Liver (tissue), 9 donors: ENCODE measurements around the gene SEC61B. TPM values are rescaled to one million over a fixed set of nuclear protein-coding genes. Genes with fewer than 3 reads are reported as not detected.

Source experiments
- DNase-seq: peaks from one replicate; pipeline ENCODE4 v3.0.0-alpha.2; 2017; ENCODE audit warnings: low spot score
- H3K27ac ChIP-seq, 2 donors: one replicate each; pipeline ENCODE4 v1.7.0; 2013; ENCODE audit warnings: inconsistent platforms in 2 of 2, low read length in 2 of 2, control low read depth in 1 of 2, low read depth in 1 of 2, mild to moderate bottlenecking in 1 of 2
- H3K27me3 ChIP-seq, 4 donors: one replicate each; pipeline versions ENCODE4 v1.6.1 to v1.7.0; 2013; ENCODE audit warnings: low read length in 3 of 4, inconsistent platforms in 1 of 4, mild to moderate bottlenecking in 1 of 4, moderate library complexity in 1 of 4; ENCODE audit not compliant: control insufficient read depth in 4 of 4, insufficient read depth in 4 of 4
- H3K36me3 ChIP-seq, 4 donors: one replicate each; pipeline versions ENCODE4 v1.6.1 to v1.7.0; 2013; ENCODE audit warnings: low read length in 3 of 4, mild to moderate bottlenecking in 3 of 4, low read depth in 1 of 4, moderate library complexity in 1 of 4; ENCODE audit not compliant: control insufficient read depth in 4 of 4, insufficient read depth in 3 of 4
- H3K4me1 ChIP-seq, 4 donors: one replicate each; pipeline versions ENCODE4 v1.6.1 to v1.7.0; 2013; ENCODE audit warnings: low read length in 3 of 4, mild to moderate bottlenecking in 3 of 4, moderate library complexity in 1 of 4; ENCODE audit not compliant: control insufficient read depth in 4 of 4, insufficient read depth in 4 of 4
- H3K4me3 ChIP-seq, 3 donors: one replicate each; pipeline versions ENCODE4 v1.6.1 to v1.7.0; 2013; ENCODE audit warnings: low read length in 3 of 3, control low read depth in 1 of 3, low read depth in 1 of 3, mild to moderate bottlenecking in 1 of 3
- H3K9ac ChIP-seq, 2 donors: one replicate each; pipeline ENCODE4 v1.7.0; 2013; ENCODE audit warnings: low read length in 2 of 2, mild to moderate bottlenecking in 2 of 2, moderate library complexity in 2 of 2, control low read depth in 1 of 2, low read depth in 1 of 2
- H3K9me3 ChIP-seq, 4 donors: one replicate each; pipeline versions ENCODE4 v1.6.1 to v1.7.0; 2013; ENCODE audit warnings: low read length in 3 of 4; ENCODE audit not compliant: control insufficient read depth in 4 of 4
- CTCF ChIP-seq: fragments of 150-350 bp; IDR thresholded peaks from 2 replicates; pipeline ENCODE4 v1.5.1; 2017; ENCODE audit warnings: improper control_type of control experiment, low read depth, low read length; ENCODE audit not compliant: missing input control
- EGR1 ChIP-seq, 2 donors: IDR thresholded peaks; 2 replicates each; pipeline ENCODE4 v1.6.1; 2016 to 2018; ENCODE audit warnings: antibody characterized with exemption in 2 of 2, low read depth in 2 of 2
- FOXA1 ChIP-seq: IDR thresholded peaks from 2 replicates; pipeline ENCODE4 v1.6.1; 2016; ENCODE audit warnings: antibody characterized with exemption
- FOXA2 ChIP-seq: IDR thresholded peaks from 2 replicates; pipeline ENCODE4 v1.6.1; 2016; ENCODE audit warnings: antibody characterized with exemption
- GABPA ChIP-seq, 2 donors: IDR thresholded peaks in 1 of 2; conservative IDR thresholded peaks in 1 of 2; 2 replicates each; pipeline ENCODE4 v1.6.1; 2016; ENCODE audit warnings: antibody characterized with exemption in 2 of 2, mild to moderate bottlenecking in 1 of 2, moderate library complexity in 1 of 2
- HNF4A ChIP-seq, 2 donors: conservative IDR thresholded peaks; 2 replicates each; pipeline ENCODE4 v1.6.1; 2016; ENCODE audit warnings: antibody characterized with exemption in 2 of 2, mild to moderate bottlenecking in 2 of 2
- HNF4G ChIP-seq: IDR thresholded peaks from 2 replicates; pipeline ENCODE4 v1.6.1; 2016; ENCODE audit warnings: antibody characterized with exemption
- JUND ChIP-seq, 2 donors: IDR thresholded peaks; 2 replicates each; pipeline ENCODE4 v1.6.1; 2016; ENCODE audit warnings: antibody characterized with exemption in 2 of 2
- MAX ChIP-seq: IDR thresholded peaks from 2 replicates; pipeline ENCODE4 v1.6.1; 2016; ENCODE audit warnings: antibody characterized with exemption
- NR2F2 ChIP-seq: IDR thresholded peaks from 2 replicates; pipeline ENCODE4 v1.6.1; 2016; ENCODE audit warnings: antibody characterized with exemption
- RAD21 ChIP-seq, 2 donors: IDR thresholded peaks; 2 replicates each; pipeline ENCODE4 v1.6.1; 2016; ENCODE audit warnings: antibody characterized with exemption in 2 of 2, mild to moderate bottlenecking in 2 of 2
- RXRA ChIP-seq, 2 donors: IDR thresholded peaks; 2 replicates each; pipeline ENCODE4 v1.6.1; 2017 to 2018; ENCODE audit warnings: antibody characterized with exemption in 2 of 2, mild to moderate bottlenecking in 1 of 2
- SP1 ChIP-seq: IDR thresholded peaks from 2 replicates; pipeline ENCODE4 v1.6.1; 2018; ENCODE audit warnings: antibody characterized with exemption, mild to moderate bottlenecking
- TAF1 ChIP-seq: conservative IDR thresholded peaks from 2 replicates; pipeline ENCODE4 v1.6.1; 2016; ENCODE audit warnings: antibody characterized with exemption, mild to moderate bottlenecking
- YY1 ChIP-seq: IDR thresholded peaks from 2 replicates; pipeline ENCODE4 v1.6.1; 2016; ENCODE audit warnings: antibody characterized with exemption, mild to moderate bottlenecking
- ZBTB33 ChIP-seq: IDR thresholded peaks from 2 replicates; pipeline ENCODE4 v1.6.1; 2016; ENCODE audit warnings: antibody characterized with exemption
- WGBS: extraction: QIAGEN DNeasy Blood & Tissue Kit; methylation state at CpG from one replicate; pipeline ENCODE4 v1.1.7; 2013; 5-methylcytosine and 5-hydroxymethylcytosine counted together
- polyA plus RNA-seq, 2 donors: library from polyadenylated mRNA; stranded (reverse) in 1 of 2; unstranded in 1 of 2; fragments of 200-250 nt in 1 of 2; fragments of >200 nt in 1 of 2; fragmentation: Nextera tagmentation in 1 of 2; extraction: Ambion mirVana in 1 of 2; gene quantifications; one replicate each; pipeline versions ENCODE4 v1.2.1 to v1.2.3, GENCODE V29; 2013 to 2015
- total RNA-seq, 2 donors: library from RNA; depleted of rRNA; stranded (reverse); fragments of >200 nt; gene quantifications; one replicate each; pipeline ENCODE4 v1.2.3, GENCODE V29; 2014
- TF ChIP-seq, protein P1 (sequence below): IDR thresholded peaks from 2 replicates; pipeline ENCODE4 v1.6.1; 2016; ENCODE audit warnings: antibody characterized with exemption
- TF ChIP-seq, protein P2 (sequence below): IDR thresholded peaks from 2 replicates; pipeline ENCODE4 v1.6.1; 2016; ENCODE audit warnings: antibody characterized with exemption, mild to moderate bottlenecking
- donor health status: healthy.
- donor health status: healthy.
- donor health status: healthy.
- donor health status: healthy.
- donor health status: healthy.

The SEC61B gene
- total and polyA plus RNA-seq, 4 donors: 84.1 to 431 (median 228) TPM

- H3K27me3 ChIP-seq: no peaks in the 10 kb centered on the region
- WGBS: 88% methylated on average over 9 of the region's 9 CpGs
- H3K27ac ChIP-seq: no peak overlapping the region
- peaks cover 0 to 8% (median 3%) of the 10 kb centered on the region in 4 donors for H3K4me1 ChIP-seq
- H3K9me3 ChIP-seq: no peaks in the 10 kb centered on the region
- no peak overlapping the region for H3K4me3 ChIP-seq
- no peak overlapping the region for H3K9ac ChIP-seq
- H3K36me3 ChIP-seq: no peaks in the 10 kb centered on the region
- TF ChIP-seq GABPA (IDR thresholded peaks at IDR 0.05 in 1 of 2, conservative IDR thresholded peaks at IDR 0.05 in 1 of 2) (no peak), FOXA1 (no peak), YY1 (no peak), ZBTB33 (no peak), RXRA (IDR thresholded peaks at IDR 0.05) (no peak), JUND (IDR thresholded peaks at IDR 0.05) (no peak), HNF4A (conservative IDR thresholded peaks at IDR 0.05) (no peak), SP1 (no peak), RAD21 (IDR thresholded peaks at IDR 0.05) (no peak), NR2F2 (no peak), CTCF (no peak), TAF1 (no peak), MAX (no peak), FOXA2 (no peak), EGR1 (IDR thresholded peaks at IDR 0.05; ENCODE audit: low read depth in 2 of 2) (no peak), HNF4G (no peak)
- TF ChIP-seq, protein P1, sequence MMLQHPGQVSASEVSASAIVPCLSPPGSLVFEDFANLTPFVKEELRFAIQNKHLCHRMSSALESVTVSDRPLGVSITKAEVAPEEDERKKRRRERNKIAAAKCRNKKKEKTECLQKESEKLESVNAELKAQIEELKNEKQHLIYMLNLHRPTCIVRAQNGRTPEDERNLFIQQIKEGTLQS: no peak
- TF ChIP-seq, protein P2, sequence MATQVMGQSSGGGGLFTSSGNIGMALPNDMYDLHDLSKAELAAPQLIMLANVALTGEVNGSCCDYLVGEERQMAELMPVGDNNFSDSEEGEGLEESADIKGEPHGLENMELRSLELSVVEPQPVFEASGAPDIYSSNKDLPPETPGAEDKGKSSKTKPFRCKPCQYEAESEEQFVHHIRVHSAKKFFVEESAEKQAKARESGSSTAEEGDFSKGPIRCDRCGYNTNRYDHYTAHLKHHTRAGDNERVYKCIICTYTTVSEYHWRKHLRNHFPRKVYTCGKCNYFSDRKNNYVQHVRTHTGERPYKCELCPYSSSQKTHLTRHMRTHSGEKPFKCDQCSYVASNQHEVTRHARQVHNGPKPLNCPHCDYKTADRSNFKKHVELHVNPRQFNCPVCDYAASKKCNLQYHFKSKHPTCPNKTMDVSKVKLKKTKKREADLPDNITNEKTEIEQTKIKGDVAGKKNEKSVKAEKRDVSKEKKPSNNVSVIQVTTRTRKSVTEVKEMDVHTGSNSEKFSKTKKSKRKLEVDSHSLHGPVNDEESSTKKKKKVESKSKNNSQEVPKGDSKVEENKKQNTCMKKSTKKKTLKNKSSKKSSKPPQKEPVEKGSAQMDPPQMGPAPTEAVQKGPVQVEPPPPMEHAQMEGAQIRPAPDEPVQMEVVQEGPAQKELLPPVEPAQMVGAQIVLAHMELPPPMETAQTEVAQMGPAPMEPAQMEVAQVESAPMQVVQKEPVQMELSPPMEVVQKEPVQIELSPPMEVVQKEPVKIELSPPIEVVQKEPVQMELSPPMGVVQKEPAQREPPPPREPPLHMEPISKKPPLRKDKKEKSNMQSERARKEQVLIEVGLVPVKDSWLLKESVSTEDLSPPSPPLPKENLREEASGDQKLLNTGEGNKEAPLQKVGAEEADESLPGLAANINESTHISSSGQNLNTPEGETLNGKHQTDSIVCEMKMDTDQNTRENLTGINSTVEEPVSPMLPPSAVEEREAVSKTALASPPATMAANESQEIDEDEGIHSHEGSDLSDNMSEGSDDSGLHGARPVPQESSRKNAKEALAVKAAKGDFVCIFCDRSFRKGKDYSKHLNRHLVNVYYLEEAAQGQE: no peak
- DNase-seq: no peak
Measured at GRCh38 chr9:99180662-99181061, 41.4 kb upstream of the SEC61B start.
